ENCODE measurements around the gene INSL3. TPM values are rescaled to one million over a fixed set of nuclear protein-coding genes. Genes with fewer than 3 reads are reported as not detected.

The INSL3 gene
- total and polyA plus RNA-seq, 2 of the 13 experiments (the other 11 are each of a cell fraction or from before 2014, with no cell fraction given) = 0.30 TPM; not detected in 1

- TF ChIP-seq, protein P1, sequence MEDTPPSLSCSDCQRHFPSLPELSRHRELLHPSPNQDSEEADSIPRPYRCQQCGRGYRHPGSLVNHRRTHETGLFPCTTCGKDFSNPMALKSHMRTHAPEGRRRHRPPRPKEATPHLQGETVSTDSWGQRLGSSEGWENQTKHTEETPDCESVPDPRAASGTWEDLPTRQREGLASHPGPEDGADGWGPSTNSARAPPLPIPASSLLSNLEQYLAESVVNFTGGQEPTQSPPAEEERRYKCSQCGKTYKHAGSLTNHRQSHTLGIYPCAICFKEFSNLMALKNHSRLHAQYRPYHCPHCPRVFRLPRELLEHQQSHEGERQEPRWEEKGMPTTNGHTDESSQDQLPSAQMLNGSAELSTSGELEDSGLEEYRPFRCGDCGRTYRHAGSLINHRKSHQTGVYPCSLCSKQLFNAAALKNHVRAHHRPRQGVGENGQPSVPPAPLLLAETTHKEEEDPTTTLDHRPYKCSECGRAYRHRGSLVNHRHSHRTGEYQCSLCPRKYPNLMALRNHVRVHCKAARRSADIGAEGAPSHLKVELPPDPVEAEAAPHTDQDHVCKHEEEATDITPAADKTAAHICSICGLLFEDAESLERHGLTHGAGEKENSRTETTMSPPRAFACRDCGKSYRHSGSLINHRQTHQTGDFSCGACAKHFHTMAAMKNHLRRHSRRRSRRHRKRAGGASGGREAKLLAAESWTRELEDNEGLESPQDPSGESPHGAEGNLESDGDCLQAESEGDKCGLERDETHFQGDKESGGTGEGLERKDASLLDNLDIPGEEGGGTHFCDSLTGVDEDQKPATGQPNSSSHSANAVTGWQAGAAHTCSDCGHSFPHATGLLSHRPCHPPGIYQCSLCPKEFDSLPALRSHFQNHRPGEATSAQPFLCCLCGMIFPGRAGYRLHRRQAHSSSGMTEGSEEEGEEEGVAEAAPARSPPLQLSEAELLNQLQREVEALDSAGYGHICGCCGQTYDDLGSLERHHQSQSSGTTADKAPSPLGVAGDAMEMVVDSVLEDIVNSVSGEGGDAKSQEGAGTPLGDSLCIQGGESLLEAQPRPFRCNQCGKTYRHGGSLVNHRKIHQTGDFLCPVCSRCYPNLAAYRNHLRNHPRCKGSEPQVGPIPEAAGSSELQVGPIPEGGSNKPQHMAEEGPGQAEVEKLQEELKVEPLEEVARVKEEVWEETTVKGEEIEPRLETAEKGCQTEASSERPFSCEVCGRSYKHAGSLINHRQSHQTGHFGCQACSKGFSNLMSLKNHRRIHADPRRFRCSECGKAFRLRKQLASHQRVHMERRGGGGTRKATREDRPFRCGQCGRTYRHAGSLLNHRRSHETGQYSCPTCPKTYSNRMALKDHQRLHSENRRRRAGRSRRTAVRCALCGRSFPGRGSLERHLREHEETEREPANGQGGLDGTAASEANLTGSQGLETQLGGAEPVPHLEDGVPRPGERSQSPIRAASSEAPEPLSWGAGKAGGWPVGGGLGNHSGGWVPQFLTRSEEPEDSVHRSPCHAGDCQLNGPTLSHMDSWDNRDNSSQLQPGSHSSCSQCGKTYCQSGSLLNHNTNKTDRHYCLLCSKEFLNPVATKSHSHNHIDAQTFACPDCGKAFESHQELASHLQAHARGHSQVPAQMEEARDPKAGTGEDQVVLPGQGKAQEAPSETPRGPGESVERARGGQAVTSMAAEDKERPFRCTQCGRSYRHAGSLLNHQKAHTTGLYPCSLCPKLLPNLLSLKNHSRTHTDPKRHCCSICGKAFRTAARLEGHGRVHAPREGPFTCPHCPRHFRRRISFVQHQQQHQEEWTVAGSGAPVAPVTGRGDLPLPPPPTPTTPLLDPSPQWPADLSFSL (CRISPR knock-in tag; IDR thresholded peaks at IDR 0.05) = no peak
- TF ChIP-seq ZNF468 (CRISPR knock-in tag; IDR thresholded peaks at IDR 0.05) (no peak), RERE (CRISPR knock-in tag; IDR thresholded peaks at IDR 0.05; ENCODE audit: low read depth) (0 out of 2 replicates have a peak, but pooled peaks have one; percentile 19), PCBP1 (IDR thresholded peaks at IDR 0.05; ENCODE audit: borderline replicate concordance, low read depth, low read length) (no peak), ZNF33A (CRISPR knock-in tag; IDR thresholded peaks at IDR 0.05; ENCODE audit: borderline replicate concordance) (no peak), SETDB1 (CRISPR knock-in tag; IDR thresholded peaks at IDR 0.05; ENCODE audit: borderline replicate concordance) (no peak), ZNF251 (CRISPR knock-in tag; IDR thresholded peaks at IDR 0.05) (no peak), MIER3 (CRISPR knock-in tag; IDR thresholded peaks at IDR 0.05; ENCODE audit: borderline replicate concordance) (0 out of 2 replicates have a peak, but pooled peaks have one; percentile 16), MAZ (IDR thresholded peaks at IDR 0.05; ENCODE audit: borderline replicate concordance, low read depth, low read length) (0 out of 2 replicates have a peak, but pooled peaks have one; percentile 29), MAZ (CRISPR knock-in tag; IDR thresholded peaks at IDR 0.05; ENCODE audit: low read depth) (no peak), ZNF746 (CRISPR knock-in tag; IDR thresholded peaks at IDR 0.05) (peak; percentile 92; the same call in 1 of the 2 replicates), RXRA (CRISPR knock-in tag; IDR thresholded peaks at IDR 0.05) (0 out of 2 replicates have a peak, but pooled peaks have one; percentile 13)
- TF ChIP-seq, protein P2, sequence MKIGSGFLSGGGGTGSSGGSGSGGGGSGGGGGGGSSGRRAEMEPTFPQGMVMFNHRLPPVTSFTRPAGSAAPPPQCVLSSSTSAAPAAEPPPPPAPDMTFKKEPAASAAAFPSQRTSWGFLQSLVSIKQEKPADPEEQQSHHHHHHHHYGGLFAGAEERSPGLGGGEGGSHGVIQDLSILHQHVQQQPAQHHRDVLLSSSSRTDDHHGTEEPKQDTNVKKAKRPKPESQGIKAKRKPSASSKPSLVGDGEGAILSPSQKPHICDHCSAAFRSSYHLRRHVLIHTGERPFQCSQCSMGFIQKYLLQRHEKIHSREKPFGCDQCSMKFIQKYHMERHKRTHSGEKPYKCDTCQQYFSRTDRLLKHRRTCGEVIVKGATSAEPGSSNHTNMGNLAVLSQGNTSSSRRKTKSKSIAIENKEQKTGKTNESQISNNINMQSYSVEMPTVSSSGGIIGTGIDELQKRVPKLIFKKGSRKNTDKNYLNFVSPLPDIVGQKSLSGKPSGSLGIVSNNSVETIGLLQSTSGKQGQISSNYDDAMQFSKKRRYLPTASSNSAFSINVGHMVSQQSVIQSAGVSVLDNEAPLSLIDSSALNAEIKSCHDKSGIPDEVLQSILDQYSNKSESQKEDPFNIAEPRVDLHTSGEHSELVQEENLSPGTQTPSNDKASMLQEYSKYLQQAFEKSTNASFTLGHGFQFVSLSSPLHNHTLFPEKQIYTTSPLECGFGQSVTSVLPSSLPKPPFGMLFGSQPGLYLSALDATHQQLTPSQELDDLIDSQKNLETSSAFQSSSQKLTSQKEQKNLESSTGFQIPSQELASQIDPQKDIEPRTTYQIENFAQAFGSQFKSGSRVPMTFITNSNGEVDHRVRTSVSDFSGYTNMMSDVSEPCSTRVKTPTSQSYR (CRISPR knock-in tag; IDR thresholded peaks at IDR 0.05; ENCODE audit: borderline replicate concordance) = no peak
Measured at GRCh38 chr19:17794731-17795494, 26.4 kb downstream of the INSL3 start, which contains the start of gene B3GNT3 (continued).
